Hindlimb muscle (tissue), 1 donor: Measurements from ENCODE around the gene HLA-F. TPM values are rescaled to one million over a fixed set of nuclear protein-coding genes. Genes with fewer than 3 reads are reported as not detected.

ENCODE experiments used
- DNase-seq: peaks from one replicate; pipeline ENCODE4 v3.0.0-alpha.2; 2013
- polyA plus RNA-seq: library from polyadenylated mRNA; unstranded; fragments of 120-200 nt; gene quantifications from one replicate; pipeline ENCODE4 v1.2.1, GENCODE V29; 2013; ENCODE audit not compliant: insufficient read length

Gene HLA-F
- polyA plus RNA-seq, 1 donor = 10.0 TPM

- no peak for DNase-seq
Observed at GRCh38 chr6:29744621-29745020, 21.4 kb downstream of the HLA-F start.

- no peak for DNase-seq
Observed at GRCh38 chr6:29745386-29745785, 22.2 kb downstream of the HLA-F start.

GRCh38 chr6:29745855-29746449 is 22.7 kb downstream of the HLA-F start:
- DNase-seq = no peak

DNA sequence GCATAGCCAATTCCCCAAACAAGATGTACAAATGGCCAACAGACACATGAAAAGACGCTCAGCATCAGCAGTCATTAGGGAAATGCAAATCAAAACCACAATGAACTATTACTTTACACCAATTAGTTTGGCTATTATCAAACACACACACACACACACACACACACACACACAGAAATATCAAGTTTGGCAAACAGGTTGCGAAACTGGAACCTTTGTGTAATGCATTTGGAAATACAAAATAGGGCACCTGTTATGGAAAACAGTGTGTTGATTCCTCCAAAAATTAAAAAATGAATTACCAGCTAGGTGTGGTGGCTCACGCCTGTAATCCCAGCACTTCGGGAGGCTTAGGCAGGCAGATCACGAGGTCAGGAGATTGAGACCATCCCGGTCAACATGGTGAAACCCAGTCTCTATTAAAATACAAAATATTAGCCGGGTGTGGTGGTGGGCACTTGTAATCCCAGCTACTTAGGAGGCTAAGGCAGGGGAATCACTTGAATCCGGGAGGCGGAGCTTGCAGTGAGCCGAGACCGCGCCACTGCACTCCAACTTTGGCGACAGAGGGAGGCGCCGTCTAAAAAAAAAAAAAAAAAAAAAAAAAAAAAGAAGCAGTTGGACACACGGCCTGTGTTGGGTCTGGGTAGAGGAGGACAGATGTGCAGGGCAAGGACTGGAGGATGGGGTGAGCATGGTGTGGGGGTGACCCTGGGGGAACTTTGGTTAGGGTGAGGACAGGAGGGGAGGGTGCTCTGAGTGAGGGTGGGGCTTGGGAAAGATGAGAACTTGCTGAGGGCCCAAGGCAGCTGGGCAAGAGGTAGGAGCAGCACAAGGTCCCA is 23.8 kb downstream of the HLA-F start:
- DNase-seq = no peak

DNA sequence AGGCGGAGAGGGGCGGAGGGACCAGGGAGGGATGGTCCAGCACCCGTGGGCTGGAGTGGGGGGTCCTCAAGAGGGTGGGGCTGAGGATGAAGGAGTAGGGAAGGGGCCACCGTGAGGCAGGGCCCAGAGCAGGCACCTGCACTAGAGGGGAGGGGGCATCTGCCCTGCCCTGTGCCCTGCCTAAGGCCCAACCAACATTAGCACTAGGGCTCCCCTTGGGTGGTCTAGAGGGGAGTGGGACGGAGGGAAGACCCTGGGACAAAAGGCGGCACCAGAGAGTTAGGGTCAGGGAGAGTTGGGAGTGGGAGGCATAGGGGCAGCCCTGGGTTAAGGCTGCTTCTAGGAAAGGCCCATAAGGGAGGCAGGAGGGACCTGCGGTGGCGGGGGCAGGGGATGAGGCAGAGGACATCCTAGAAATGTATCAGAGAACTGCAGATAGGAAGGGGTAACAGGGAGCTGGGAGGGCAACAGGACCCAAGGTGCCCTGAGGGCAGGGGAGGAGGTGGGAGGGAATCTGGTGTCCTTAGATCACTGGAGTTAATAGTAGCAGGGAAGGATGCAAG is 24.5 kb downstream of the HLA-F start:
- DNase-seq = no peak

- peak; percentile 91 for DNase-seq
Observed at GRCh38 chr6:29748391-29749307, 25.4 kb downstream of the HLA-F start.

GRCh38 chr6:29749308-29749662 is 26.1 kb downstream of the HLA-F start:
- no peak for DNase-seq

- DNase-seq = no peak
Observed at GRCh38 chr6:29749668-29750067, 26.4 kb downstream of the HLA-F start.

DNA sequence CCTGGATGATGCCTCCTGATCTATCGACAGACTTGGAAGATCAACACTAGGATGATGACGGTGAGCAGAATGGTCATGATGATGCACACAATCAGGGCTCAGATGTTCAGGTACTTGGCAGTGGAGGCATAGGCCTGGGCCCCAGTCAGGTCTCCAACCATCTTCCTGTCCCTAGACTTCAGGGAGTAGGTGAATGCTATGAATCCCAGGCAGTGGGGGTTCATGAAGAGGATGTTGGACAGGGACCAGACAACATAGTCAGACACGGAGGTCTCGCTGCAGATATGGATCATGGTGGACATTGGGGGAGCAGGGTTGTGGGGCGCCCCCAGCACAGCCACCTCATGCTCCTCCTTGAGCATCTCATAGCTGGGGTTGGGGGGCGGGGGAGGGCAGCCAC is 27.5 kb downstream of the HLA-F start:
- no peak for DNase-seq

DNA sequence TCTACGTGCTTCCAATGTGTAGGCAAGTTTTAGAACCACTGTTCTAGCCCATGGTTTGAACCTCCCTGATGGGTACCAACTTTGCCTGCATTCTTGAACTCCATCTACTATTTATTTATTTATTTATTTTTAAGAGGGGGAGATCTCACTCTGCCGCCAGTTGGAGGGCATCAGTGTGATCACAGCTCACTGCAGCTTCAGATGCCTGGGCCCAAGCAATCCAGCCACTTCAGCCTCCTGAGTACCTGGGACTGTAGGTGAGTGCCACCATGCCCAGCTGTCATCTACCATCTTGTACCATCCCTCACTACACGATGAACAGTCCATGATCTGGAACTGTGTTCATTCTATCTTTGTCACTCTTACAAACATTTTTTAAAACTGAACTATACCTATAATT is 28.2 kb downstream of the HLA-F start:
- DNase-seq = no peak

DNA sequence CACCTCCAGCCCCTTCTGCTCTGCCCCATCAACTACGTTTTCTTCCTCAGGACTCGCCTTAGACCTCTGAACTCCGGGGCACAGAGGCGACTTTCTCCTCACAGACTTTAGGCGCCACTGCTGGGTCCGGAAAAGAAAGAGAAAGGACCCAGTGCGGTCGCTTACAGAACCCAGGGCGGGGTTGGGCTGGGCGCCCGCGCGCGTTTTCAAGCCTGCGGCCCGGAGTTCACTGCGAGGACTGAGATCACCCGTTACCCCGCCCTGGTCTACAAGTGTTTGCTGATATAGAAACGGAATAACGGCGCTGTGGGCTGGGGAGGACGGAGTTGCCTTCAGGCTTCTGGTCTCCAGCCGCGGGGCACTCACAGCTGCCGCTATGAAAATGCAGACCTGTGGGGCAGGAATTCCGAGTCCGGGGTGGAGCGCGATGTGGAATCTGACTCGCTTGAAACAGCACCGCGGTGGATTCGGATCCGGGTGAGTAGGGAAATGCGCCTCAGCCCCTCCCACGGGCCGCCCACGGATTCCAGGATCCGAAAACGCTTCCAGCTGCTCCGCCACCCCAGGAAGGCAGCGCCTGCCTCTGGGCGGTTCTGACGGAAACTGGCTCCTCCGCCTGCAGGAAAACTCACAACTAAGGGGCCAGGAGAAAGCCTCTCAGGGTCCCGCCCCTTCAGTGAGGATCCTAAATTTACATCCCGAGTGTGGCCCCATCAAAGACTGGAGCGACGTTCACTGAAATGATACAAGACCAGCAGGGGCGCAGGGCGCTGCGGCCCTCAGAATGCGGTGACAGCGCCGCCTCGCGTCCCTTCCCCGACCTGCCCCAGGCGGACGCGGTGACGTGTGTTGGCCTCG is 29.4 kb downstream of the HLA-F start:
- peak; percentile 92 for DNase-seq

DNA sequence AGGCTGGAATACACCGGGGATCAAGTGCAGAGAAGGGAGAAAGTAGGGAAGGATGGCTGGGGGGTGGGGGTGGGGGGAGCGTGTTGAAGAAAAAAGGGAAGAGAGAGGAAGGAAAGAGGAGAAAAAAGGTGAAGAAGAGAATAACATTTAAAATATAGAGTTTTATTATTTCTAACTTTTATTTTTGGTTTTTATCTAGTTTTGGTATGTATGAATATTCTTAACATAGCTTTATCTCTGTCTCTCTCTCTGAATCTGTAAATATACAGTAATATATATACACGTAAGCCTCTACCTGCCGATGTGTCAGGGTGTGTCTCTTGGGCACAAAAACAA is 30.0 kb downstream of the HLA-F start:
- DNase-seq = no peak

GRCh38 chr6:29755295-29755871 is 32.1 kb downstream of the HLA-F start:
- DNase-seq = no peak

DNA sequence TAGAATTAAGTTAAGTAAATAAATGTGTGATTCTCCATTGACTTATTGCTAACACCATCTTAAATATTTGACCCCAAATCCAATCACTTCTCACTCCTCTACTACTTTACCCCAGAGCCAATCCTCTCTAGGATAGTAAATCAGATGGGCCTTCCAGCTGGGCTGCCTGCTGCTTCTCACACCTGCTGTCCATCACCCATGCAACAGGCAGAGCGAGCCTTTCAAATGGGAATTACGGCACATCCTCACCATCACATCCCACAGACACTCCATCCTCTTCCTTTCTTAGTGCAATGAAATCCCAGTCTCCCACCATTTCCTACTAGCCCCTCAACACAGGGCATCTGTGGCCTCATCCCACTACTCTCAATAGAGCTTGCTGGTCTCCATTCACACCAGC is 34.0 kb downstream of the HLA-F start:
- no peak for DNase-seq

DNA sequence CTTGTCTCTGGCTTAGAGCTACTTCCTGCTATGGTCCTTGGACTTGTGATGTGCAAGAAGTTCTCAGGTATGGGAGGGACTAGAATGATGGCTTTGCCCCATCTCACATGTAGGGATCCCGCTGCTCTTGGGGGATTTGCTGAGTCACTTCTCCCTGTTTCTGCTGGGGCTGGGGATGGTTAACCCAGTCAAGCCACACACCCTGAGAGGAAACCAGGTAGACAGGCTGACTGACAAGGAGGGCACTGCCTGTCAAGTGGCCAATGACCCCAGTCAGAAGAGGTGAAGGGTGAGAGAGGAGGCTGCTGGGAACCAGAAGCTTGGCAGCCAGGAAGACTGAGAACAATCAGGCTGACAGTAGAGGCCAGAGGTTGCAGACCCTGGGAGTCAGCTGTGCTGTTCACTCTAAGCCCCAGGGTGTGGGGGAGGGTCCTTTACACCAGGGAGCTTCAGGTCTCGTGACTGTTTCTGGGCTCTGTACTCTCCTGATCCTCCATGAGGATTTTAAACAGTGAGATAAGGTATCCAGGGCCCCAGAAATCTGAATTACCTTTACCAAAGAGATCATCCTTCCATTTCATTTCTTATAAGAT is 34.6 kb downstream of the HLA-F start:
- DNase-seq = no peak

- DNase-seq = no peak
Observed at GRCh38 chr6:29758761-29759160, 35.5 kb downstream of the HLA-F start.

DNA sequence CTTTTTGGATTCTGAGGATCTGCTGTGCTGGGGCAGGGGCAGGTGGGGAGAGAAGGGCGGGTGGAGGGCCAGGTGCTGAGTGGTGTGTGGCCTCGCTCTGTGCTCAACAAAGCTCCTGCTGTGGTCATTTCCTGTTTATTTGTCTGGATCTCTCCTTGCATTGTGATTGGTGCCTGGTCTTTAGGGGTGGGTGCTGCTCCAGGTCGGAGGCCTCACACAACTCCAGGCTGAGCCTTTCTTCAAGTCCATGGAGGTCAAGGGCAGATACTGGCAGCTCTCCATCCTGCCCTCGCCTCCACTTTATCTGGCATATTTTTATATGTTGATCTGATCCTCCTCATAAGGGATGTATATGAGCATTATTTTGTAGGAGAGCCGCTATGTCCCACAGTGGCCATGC is 36.2 kb downstream of the HLA-F start:
- DNase-seq = no peak

- DNase-seq = no peak
Observed at GRCh38 chr6:29760328-29760727, 37.1 kb downstream of the HLA-F start.

DNA sequence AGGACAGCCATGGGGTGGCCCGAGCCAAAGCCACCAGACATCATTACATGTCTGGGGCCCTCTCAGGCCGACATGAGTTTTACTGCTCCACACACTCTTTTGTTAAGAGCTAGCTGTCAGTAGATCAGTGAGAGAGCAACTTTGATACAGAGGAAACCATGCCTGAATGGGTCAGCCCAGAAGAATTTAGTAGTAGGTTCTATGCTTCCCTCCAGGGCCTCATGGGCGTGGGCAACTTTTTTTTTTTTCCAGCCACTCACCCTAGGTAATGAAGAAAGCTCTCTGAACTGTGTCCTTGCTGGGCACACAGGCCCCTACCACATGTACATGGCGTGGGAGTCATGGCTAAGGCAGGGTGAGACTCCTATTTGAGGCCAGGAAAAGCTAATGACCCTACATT is 38.8 kb downstream of the HLA-F start:
- DNase-seq = no peak

DNA sequence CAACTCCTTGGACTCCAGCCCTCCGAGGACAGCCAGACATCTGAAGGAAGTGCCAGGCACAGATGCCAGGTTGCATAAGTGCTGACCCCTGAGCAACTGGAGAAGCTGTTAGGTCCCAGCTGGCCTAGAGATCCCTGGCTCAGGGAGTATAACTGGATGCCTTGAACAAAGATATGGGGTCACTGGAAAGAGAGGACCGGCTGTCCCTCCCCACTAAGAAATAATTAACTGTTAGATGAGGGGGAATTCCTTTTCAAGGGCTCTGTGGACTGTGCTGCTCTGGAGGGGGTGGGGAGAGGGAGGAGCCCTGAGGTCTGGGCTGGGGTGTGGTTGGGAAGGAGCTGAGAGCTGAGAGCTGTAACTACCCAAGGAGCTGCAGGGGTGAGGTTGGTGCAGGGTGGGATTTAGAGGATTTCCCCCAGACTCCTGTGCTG is 39.6 kb downstream of the HLA-F start:
- no peak for DNase-seq
